Measurements from ENCODE around the gene PIAS3. TPM values are rescaled to one million over a fixed set of nuclear protein-coding genes. Genes with fewer than 3 reads are reported as not detected.

The PIAS3 gene
- total RNA-seq, 4 donors from 2014 or later, result 16.9 to 22.8 (median 20.3) TPM

DNA sequence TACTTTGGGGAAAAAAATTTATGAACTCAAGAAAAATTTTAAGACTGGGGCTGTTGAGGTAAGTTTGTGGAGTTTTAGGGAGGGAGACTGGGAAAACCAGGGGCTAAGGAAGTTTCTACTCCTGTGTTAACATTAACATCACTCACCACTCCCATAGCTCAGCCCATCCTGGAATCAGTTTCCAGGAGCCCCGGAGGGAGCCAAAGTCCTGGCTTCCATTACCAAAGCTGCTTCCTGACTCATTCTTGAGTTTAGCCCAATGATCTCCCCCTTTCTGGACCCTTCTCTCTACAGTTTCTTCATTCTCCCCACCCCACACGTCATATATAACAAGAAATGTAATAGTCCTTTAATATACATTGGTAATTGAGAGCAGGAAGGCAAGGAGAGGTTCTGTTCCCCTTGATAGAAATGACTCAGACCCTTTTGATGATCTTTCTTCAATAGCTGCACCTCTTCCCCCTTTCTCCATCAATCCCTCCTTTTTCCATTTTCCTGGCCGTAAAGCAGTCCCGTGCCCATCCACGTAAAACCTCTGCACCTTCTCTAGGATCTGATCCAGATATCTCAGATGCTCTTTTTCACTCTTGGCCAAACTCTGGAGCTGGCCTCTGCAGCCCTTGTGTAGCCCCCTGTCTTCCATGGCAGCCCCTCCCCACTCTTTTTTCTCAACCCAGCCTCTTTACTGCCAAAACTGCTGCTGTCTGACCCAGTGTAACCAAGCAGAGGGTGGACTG lies 4.6 kb upstream of the PIAS3 start:
- Histone ChIP-seq H3K36me3 (no peaks in the 10 kb centered on the region), H3K4me3 (replicated peaks in 1 of 3) (no peak overlapping the region), H3K27me3 (no peaks in the 10 kb centered on the region), H3K9me3 (no peaks in the 10 kb centered on the region), H3K27ac (no peak overlapping the region), H3K4me1 (peaks cover 3 to 6% of the 10 kb centered on the region in 2 donors)
- intact Hi-C loops (cut with DNase I), result no loop called here
- 73 to 75% methylated on average over 5 of the region's 5 CpGs for WGBS, 2 donors
- TF ChIP-seq POLR2A (IDR thresholded peaks at IDR 0.05), result no peak
- TF ChIP-seq, protein P1, sequence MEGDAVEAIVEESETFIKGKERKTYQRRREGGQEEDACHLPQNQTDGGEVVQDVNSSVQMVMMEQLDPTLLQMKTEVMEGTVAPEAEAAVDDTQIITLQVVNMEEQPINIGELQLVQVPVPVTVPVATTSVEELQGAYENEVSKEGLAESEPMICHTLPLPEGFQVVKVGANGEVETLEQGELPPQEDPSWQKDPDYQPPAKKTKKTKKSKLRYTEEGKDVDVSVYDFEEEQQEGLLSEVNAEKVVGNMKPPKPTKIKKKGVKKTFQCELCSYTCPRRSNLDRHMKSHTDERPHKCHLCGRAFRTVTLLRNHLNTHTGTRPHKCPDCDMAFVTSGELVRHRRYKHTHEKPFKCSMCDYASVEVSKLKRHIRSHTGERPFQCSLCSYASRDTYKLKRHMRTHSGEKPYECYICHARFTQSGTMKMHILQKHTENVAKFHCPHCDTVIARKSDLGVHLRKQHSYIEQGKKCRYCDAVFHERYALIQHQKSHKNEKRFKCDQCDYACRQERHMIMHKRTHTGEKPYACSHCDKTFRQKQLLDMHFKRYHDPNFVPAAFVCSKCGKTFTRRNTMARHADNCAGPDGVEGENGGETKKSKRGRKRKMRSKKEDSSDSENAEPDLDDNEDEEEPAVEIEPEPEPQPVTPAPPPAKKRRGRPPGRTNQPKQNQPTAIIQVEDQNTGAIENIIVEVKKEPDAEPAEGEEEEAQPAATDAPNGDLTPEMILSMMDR (IDR thresholded peaks at IDR 0.05), result no peak
- DNase-seq, result no peak

DNA sequence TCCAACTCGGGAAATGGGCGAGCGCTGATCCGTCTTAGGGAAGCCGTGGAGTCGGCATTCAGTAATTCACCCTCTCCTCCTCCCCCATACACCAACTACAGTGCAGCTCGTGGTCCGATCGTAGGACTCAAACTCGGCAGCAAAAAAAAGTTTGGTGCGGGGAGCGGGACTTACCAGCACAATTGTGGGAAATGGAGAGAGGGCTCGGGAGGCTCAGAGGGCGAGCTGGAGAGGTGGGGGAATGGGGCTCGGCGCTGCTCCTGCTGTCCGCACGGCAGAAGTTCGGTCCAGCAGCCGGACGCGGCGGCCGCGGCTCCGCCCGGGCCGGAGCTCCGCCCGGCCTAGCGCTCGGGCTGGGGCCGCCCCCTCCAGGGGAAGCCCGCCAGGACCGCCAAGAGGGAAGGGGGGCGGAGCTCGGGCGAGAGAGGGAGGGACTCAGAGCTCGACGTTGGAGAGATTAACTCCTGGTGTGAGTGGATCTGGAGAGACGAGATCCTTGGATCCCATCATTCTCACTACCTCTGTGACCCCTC lies 676 bp upstream of the PIAS3 start:
- peak; percentile 44 to 81 for TF ChIP-seq POLR2A (IDR thresholded peaks at IDR 0.05)
- TF ChIP-seq, protein P1 (IDR thresholded peaks at IDR 0.05), result peak in 2 of 6 experiments; percentile 16 to 24
- Histone ChIP-seq H3K27ac (peak overlapping the region; percentile 58 to 85 (median 72)), H3K4me1 (peaks cover 3 to 16% of the 10 kb centered on the region in 2 donors), H3K36me3 (peaks cover 14 to 15% of the 10 kb centered on the region in 2 donors), H3K27me3 (no peaks in the 10 kb centered on the region), H3K9me3 (no peaks in the 10 kb centered on the region), H3K4me3 (replicated peaks in 1 of 3) (peak overlapping the region; percentile 21 to 80 (median 78))
- WGBS, 2 donors, result 0 to 1% methylated on average over 33 to 41 of the region's 41 CpGs
- intact Hi-C loops (cut with DNase I), result loop anchor here (2.0 kb wide), 1 partner anchor 39 kb away; no protein-coding TSS in a partner anchor
- DNase-seq, result peak; percentile 93 to 94

DNA sequence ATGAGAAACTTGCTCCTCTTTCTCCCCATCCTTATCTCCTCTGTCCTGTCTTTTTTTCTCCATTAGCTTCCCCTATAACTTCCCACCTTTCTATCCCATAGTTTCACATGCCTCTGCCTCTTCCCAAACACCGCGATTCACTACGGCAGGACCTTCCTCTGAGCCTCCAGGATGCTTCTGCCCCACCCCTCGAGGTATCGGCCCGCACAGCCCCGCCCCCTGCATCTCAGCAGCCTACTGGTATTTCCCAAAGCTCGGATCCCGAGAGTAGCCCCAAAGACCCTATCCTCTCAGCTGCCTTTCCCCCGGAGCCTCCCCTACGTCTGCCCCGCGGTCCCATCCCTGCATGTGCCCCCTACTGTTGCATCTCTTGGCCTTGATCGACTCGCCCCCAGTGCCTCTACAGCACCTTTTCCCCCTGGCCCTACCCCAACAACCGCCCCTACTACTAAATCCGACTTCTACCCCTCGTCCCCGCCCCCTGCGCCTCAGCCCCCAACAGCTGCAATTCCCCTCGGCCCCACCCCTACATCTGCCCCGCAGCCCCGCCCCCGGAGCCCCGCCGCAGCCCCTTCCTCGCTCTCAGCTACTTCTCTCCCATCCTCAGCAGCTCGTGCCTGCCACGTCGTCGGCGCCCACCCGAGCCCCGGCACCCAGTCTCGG lies 512 bp downstream of the PIAS3 start:
- Histone ChIP-seq H3K36me3 (peaks cover 20 to 25% of the 10 kb centered on the region in 2 donors), H3K4me1 (peaks cover 3 to 16% of the 10 kb centered on the region in 2 donors), H3K9me3 (no peaks in the 10 kb centered on the region), H3K4me3 (replicated peaks in 1 of 3) (peak overlapping the region; percentile 21 to 80 (median 78)), H3K27ac (peak overlapping the region; percentile 71 to 85 (median 83)), H3K27me3 (no peaks in the 10 kb centered on the region)
- DNase-seq, result peak; percentile 56 to 57
- intact Hi-C loops (cut with DNase I), result no loop called here
- TF ChIP-seq POLR2A (IDR thresholded peaks at IDR 0.05), result no peak
- TF ChIP-seq, protein P1 (IDR thresholded peaks at IDR 0.05), result no peak
- 2% methylated on average over 21 to 27 of the region's 35 CpGs for WGBS, 2 donors

DNA sequence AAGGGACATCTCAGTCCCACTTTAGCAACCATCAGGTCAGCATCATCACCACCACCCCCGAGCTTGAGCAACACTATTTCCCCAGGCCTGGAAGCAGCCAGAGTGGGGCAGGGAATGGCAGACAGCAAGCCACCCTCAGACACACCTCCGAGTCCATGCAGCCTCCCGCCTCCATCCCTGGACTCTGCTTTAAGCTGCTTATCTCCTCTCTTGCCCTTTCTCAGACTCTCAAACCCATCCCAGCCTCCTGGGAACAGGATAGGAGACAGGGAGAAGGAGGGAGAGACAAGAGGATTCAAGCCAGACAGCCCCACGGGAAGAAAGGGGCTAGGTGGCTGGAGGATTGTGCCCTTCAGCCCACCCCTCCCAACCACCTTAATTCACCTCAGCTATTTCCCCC lies 1.7 kb downstream of the PIAS3 start:
- H3K27me3 ChIP-seq, result no peaks in the 10 kb centered on the region
- H3K4me3 ChIP-seq (replicated peaks in 1 of 3), result no peak overlapping the region
- H3K36me3 ChIP-seq, result peaks cover 25 to 35% of the 10 kb centered on the region in 2 donors
- H3K4me1 ChIP-seq, result peaks cover 3 to 16% of the 10 kb centered on the region in 2 donors
- H3K9me3 ChIP-seq, result no peaks in the 10 kb centered on the region
- 82 to 87% methylated on average over 3 to 4 of the region's 4 CpGs for WGBS, 2 donors
- no peak for TF ChIP-seq POLR2A (IDR thresholded peaks at IDR 0.05)
- TF ChIP-seq, protein P1 (IDR thresholded peaks at IDR 0.05), result no peak
- H3K27ac ChIP-seq, result no peak overlapping the region
- DNase-seq, result no peak
- intact Hi-C loops (cut with DNase I), result no loop called here
